Mesenchymal stem cell (in vitro differentiated cells and primary cell): ENCODE measurements around the gene PSMG1.

Experiments used
- DNase-seq: peaks from one replicate; pipeline ENCODE4 v3.0.0-alpha.2; 2013
- H2AFZ ChIP-seq: one replicate; pipeline ENCODE4 v1.6.1; 2013; ENCODE audit warnings: low read depth, mild to moderate bottlenecking, control low read depth, inconsistent platforms, low read length, moderate library complexity
- H2AK5ac ChIP-seq: 2 replicates; pipeline ENCODE4 v1.6.1; 2013; ENCODE audit warnings: low read length, moderate library complexity, mild to moderate bottlenecking, inconsistent platforms; ENCODE audit not compliant: severe bottlenecking
- H2BK120ac ChIP-seq: one replicate; pipeline ENCODE4 v1.6.1; 2013; ENCODE audit warnings: low read depth, mild to moderate bottlenecking, inconsistent platforms, low read length, moderate library complexity
- H2BK12ac ChIP-seq, 2 experiments: one replicate each; pipeline ENCODE4 v1.6.1; 2013; ENCODE audit warnings: inconsistent platforms in 2 of 2, low read length in 2 of 2, mild to moderate bottlenecking in 2 of 2, moderate library complexity in 2 of 2, control low read depth in 1 of 2
- H2BK15ac ChIP-seq: one replicate; pipeline ENCODE4 v1.6.1; 2013; ENCODE audit warnings: mild to moderate bottlenecking, low read depth, inconsistent platforms; ENCODE audit not compliant: poor library complexity, severe bottlenecking
- H2BK5ac ChIP-seq: 2 replicates; pipeline ENCODE4 v1.6.1; 2013; ENCODE audit warnings: low read depth, mild to moderate bottlenecking, low read length, control low read depth, inconsistent platforms; ENCODE audit not compliant: poor library complexity, severe bottlenecking
- H3K14ac ChIP-seq, 2 experiments: one replicate each; pipeline ENCODE4 v1.6.1; 2013; ENCODE audit warnings: inconsistent platforms in 2 of 2, low read length in 2 of 2, control low read depth in 1 of 2, mild to moderate bottlenecking in 1 of 2, moderate library complexity in 1 of 2
- H3K18ac ChIP-seq, 2 experiments: one replicate each; pipeline ENCODE4 v1.6.1; 2013; ENCODE audit warnings: inconsistent platforms in 2 of 2, low read length in 2 of 2, control low read depth in 1 of 2, low read depth in 1 of 2, mild to moderate bottlenecking in 1 of 2
- H3K23ac ChIP-seq, 2 experiments: one replicate each; pipeline ENCODE4 v1.6.1; 2013; ENCODE audit warnings: inconsistent platforms in 2 of 2, low read length in 2 of 2, mild to moderate bottlenecking in 2 of 2, moderate library complexity in 2 of 2, control low read depth in 1 of 2
- H3K27ac ChIP-seq: 2 replicates; pipeline ENCODE4 v1.5.1; 2013; ENCODE audit warnings: mild to moderate bottlenecking, moderate library complexity, low read length, control low read depth, inconsistent platforms; ENCODE audit not compliant: poor library complexity, severe bottlenecking
- H3K27me3 ChIP-seq, 2 experiments: 2 replicates each; pipeline versions ENCODE4 v1.6.1 to v1.7.0; 2013; ENCODE audit warnings: low read length in 2 of 2, mild to moderate bottlenecking in 2 of 2, moderate library complexity in 2 of 2, control low read depth in 1 of 2, inconsistent platforms in 1 of 2; ENCODE audit not compliant: control insufficient read depth in 1 of 2, insufficient read depth in 1 of 2
- H3K36me3 ChIP-seq, 2 experiments: 2 replicates each; pipeline versions ENCODE4 v1.6.1 to v1.7.0; 2013; ENCODE audit warnings: low read length in 2 of 2, control low read depth in 1 of 2, inconsistent platforms in 1 of 2, low read depth in 1 of 2, mild to moderate bottlenecking in 1 of 2; ENCODE audit not compliant: insufficient read depth in 2 of 2, control insufficient read depth in 1 of 2
- H3K4ac ChIP-seq, 2 experiments: one replicate each; pipeline ENCODE4 v1.6.1; 2013; ENCODE audit warnings: inconsistent platforms in 2 of 2, low read length in 2 of 2, mild to moderate bottlenecking in 2 of 2, moderate library complexity in 2 of 2, control low read depth in 1 of 2, low read depth in 1 of 2
- H3K4me1 ChIP-seq: 2 replicates; pipeline ENCODE4 v1.6.1; 2013; ENCODE audit warnings: low read depth, low read length, control low read depth; ENCODE audit not compliant: control insufficient read depth, insufficient read depth
- H3K4me2 ChIP-seq: 2 replicates; pipeline ENCODE4 v1.6.1; 2013; ENCODE audit warnings: low read length, mild to moderate bottlenecking, inconsistent platforms; ENCODE audit not compliant: poor library complexity, severe bottlenecking
- H3K4me3 ChIP-seq, 2 experiments: 2 replicates each; pipeline versions ENCODE4 v1.5.1 to v1.7.0; 2013; ENCODE audit warnings: low read length in 2 of 2, mild to moderate bottlenecking in 2 of 2, control low read depth in 1 of 2, low read depth in 1 of 2; ENCODE audit not compliant: insufficient read depth in 1 of 2
- H3K79me1 ChIP-seq: replicated peaks from 2 replicates; pipeline ENCODE4 v1.6.1; 2013; ENCODE audit warnings: mild to moderate bottlenecking, control low read depth, low read length, inconsistent platforms; ENCODE audit not compliant: poor library complexity, severe bottlenecking
- H3K9ac ChIP-seq: 2 replicates; pipeline ENCODE4 v1.7.0; 2013; ENCODE audit warnings: mild to moderate bottlenecking, low read length, moderate library complexity
- H3K9me3 ChIP-seq: 2 replicates; pipeline ENCODE4 v1.7.0; 2013; ENCODE audit warnings: mild to moderate bottlenecking, low read length; ENCODE audit not compliant: control insufficient read depth
- H4K8ac ChIP-seq: one replicate; pipeline ENCODE4 v1.6.1; 2013; ENCODE audit warnings: inconsistent platforms, mild to moderate bottlenecking, low read length, moderate library complexity
- H4K91ac ChIP-seq: one replicate; pipeline ENCODE4 v1.6.1; 2013; ENCODE audit warnings: mild to moderate bottlenecking, low read length, inconsistent platforms
- WGBS: methylation state at CpG from one replicate; pipeline ENCODE4 v1.1.7; 2013; ENCODE audit warnings: mixed read lengths; 5-methylcytosine and 5-hydroxymethylcytosine counted together

PSMG1 gene

GRCh38 chr21:39149882-39150281, 33.4 kb downstream of the PSMG1 start:
- Histone ChIP-seq H2AK5ac (no peak overlapping the region), H3K9ac (no peak overlapping the region), H2BK120ac (no peak overlapping the region), H4K91ac (no peak overlapping the region), H3K4me2 (no peak overlapping the region), H2BK5ac (no peak overlapping the region), H3K27ac (no peak overlapping the region), H3K23ac (no peak overlapping the region), H2BK15ac (no peak overlapping the region), H2BK12ac (no peak overlapping the region), H3K36me3 (no peaks in the 10 kb centered on the region), H3K27me3 (peaks cover 0 to 15% of the 10 kb centered on the region in 2 experiments), H3K4me3 (no peak overlapping the region), H3K18ac (no peak overlapping the region), H3K9me3 (peaks cover 11% of the 10 kb centered on the region), H2AFZ (no peak overlapping the region), H3K79me1 (no peaks in the 10 kb centered on the region), H3K4ac (no peak overlapping the region), H3K14ac (no peak overlapping the region), H3K4me1 (no peaks in the 10 kb centered on the region), H4K8ac (no peak overlapping the region)
- DNase-seq: no peak

DNA sequence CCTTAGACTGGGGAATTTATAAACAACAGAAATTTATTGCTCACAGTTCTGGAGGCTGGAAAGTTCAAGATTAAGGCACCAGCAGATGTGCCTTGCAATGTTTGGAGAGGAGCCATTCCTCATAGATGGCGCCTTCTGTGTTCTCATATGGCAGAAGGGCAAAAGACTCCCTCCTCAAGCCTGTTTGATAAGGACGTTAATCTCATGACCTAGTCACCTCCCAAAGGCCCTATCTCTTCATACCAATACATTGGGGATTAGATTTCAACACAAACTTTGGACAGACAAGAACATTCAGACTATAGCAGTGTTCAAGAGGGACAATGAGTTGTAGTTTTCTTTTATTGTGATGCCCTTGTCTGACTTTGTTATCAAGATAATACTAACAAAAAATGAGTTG, 34.3 kb downstream of the PSMG1 start:
- no peaks in the 10 kb centered on the region for H3K36me3 ChIP-seq
- H3K4ac ChIP-seq: no peak overlapping the region
- no peak overlapping the region for H3K27ac ChIP-seq
- H2BK15ac ChIP-seq: no peak overlapping the region
- H2AK5ac ChIP-seq: no peak overlapping the region
- H3K9ac ChIP-seq: no peak overlapping the region
- H4K91ac ChIP-seq: no peak overlapping the region
- no peak overlapping the region for H2BK5ac ChIP-seq
- H2AFZ ChIP-seq: no peak overlapping the region
- H4K8ac ChIP-seq: no peak overlapping the region
- H2BK12ac ChIP-seq: no peak overlapping the region
- peaks cover 17% of the 10 kb centered on the region for H3K9me3 ChIP-seq
- H2BK120ac ChIP-seq: no peak overlapping the region
- no peak overlapping the region for H3K18ac ChIP-seq
- no peak overlapping the region for H3K4me3 ChIP-seq
- no peak overlapping the region for H3K23ac ChIP-seq
- H3K4me1 ChIP-seq: no peaks in the 10 kb centered on the region
- H3K79me1 ChIP-seq: no peaks in the 10 kb centered on the region
- no peak for DNase-seq
- no peak overlapping the region for H3K4me2 ChIP-seq
- H3K27me3 ChIP-seq: peaks cover 0 to 13% of the 10 kb centered on the region in 2 experiments
- H3K14ac ChIP-seq: no peak overlapping the region
- 100% methylated on average over 2 of the region's 2 CpGs for WGBS

DNA sequence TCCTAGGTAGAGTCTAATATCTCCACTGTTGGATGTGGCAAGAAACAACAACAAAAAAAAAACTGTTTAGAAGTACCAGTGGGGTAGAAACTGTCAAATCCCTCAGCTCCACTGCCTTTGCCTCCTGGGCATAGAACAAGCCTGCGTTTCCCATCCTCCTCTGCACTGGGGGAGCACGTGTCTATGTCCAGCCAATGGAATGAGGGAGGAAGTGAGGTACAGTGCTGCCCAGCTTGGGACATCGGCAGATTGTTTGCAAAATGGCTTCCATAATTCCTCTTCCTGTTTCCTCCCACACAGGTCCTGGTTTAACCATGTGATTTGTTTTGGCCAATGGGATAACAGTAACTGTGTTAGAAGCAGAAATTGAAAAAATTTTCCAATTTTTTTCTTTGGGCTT, 39.1 kb downstream of the PSMG1 start:
- no peak overlapping the region for H3K9ac ChIP-seq
- H3K23ac ChIP-seq: no peak overlapping the region
- H3K4me3 ChIP-seq: no peak overlapping the region
- peaks cover 17% of the 10 kb centered on the region for H3K9me3 ChIP-seq
- H3K4ac ChIP-seq: no peak overlapping the region
- H4K8ac ChIP-seq: no peak overlapping the region
- no peak overlapping the region for H3K14ac ChIP-seq
- H3K18ac ChIP-seq: no peak overlapping the region
- H3K27me3 ChIP-seq: peaks cover 0 to 22% of the 10 kb centered on the region in 2 experiments
- no peaks in the 10 kb centered on the region for H3K79me1 ChIP-seq
- 85% methylated on average over 2 of the region's 3 CpGs for WGBS
- no peak for DNase-seq
- no peak overlapping the region for H2AK5ac ChIP-seq
- H2BK5ac ChIP-seq: no peak overlapping the region
- H3K36me3 ChIP-seq: no peaks in the 10 kb centered on the region
- no peak overlapping the region for H2AFZ ChIP-seq
- no peak overlapping the region for H3K27ac ChIP-seq
- H2BK12ac ChIP-seq: no peak overlapping the region
- no peak overlapping the region for H2BK15ac ChIP-seq
- H3K4me1 ChIP-seq: no peaks in the 10 kb centered on the region
- H4K91ac ChIP-seq: no peak overlapping the region
- no peak overlapping the region for H2BK120ac ChIP-seq
- H3K4me2 ChIP-seq: no peak overlapping the region

DNA sequence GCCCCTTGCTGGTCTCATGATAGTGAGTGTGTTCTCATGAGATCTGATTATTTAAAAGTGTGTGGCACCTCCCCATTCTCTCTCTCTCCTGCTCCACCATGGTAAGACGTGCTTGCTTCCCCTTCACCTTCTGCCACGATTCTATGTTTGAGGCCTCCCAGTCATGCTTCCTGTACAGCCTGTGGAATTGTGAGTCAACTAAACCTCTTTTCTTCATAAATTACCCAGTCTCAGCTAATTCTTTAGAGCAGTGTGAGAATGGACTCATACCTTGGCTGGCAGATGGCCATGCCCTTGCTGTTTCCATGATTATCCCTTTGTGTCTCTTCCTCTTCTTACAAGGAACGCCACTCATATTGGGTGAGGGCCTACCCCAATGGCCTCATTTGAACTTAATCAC, 40.3 kb downstream of the PSMG1 start:
- H4K8ac ChIP-seq: no peak overlapping the region

More for the DNA sequence above, 40.3 kb downstream of the PSMG1 start:
- no peak overlapping the region for H4K91ac ChIP-seq
- peaks cover 0 to 22% of the 10 kb centered on the region in 2 experiments for H3K27me3 ChIP-seq
- H2BK15ac ChIP-seq: no peak overlapping the region
- DNase-seq: no peak
- H2BK5ac ChIP-seq: no peak overlapping the region
- H3K36me3 ChIP-seq: no peaks in the 10 kb centered on the region
- no peak overlapping the region for H3K23ac ChIP-seq
- H3K9ac ChIP-seq: no peak overlapping the region
- no peak overlapping the region for H3K14ac ChIP-seq
- H2BK12ac ChIP-seq: no peak overlapping the region
- no peak overlapping the region for H2AK5ac ChIP-seq
- no peak overlapping the region for H2AFZ ChIP-seq
- H2BK120ac ChIP-seq: no peak overlapping the region
- H3K18ac ChIP-seq: no peak overlapping the region
- peaks cover 17% of the 10 kb centered on the region for H3K9me3 ChIP-seq
- H3K4me3 ChIP-seq: no peak overlapping the region
- no peaks in the 10 kb centered on the region for H3K79me1 ChIP-seq
- no peak overlapping the region for H3K4ac ChIP-seq
- H3K4me1 ChIP-seq: no peaks in the 10 kb centered on the region
- no peak overlapping the region for H3K4me2 ChIP-seq
- no peak overlapping the region for H3K27ac ChIP-seq
- 81% methylated on average over 2 of the region's 3 CpGs for whole genome bisulfite sequencing
